SJCRH30 (cell line): ENCODE results near the gene OR10AG1. TPM values are rescaled to one million over a fixed set of nuclear protein-coding genes. Genes with fewer than 3 reads are reported as not detected.

Experiments used
- DNase-seq, 2 experiments: peaks; one replicate each; pipeline ENCODE4 v3.0.0-alpha.2; 2015 to 2020
- H3K27ac ChIP-seq: fragments of 250-450 bp; sonication (Bioruptor Pico); 2 replicates; pipeline ENCODE4 v1.5.1; 2020; ENCODE audit warnings: mild to moderate bottlenecking, moderate library complexity
- H3K27me3 ChIP-seq: fragments of 250-450 bp; sonication (Bioruptor Pico); 2 replicates; pipeline ENCODE4 v1.5.1; 2020; ENCODE audit warnings: mild to moderate bottlenecking, moderate library complexity
- H3K36me3 ChIP-seq: fragments of 250-450 bp; sonication (Bioruptor Pico); 2 replicates; pipeline ENCODE4 v1.5.1; 2020; ENCODE audit warnings: mild to moderate bottlenecking, moderate library complexity
- H3K4me1 ChIP-seq: fragments of 250-450 bp; sonication (Bioruptor Pico); 2 replicates; pipeline ENCODE4 v1.5.1; 2020; ENCODE audit warnings: mild to moderate bottlenecking, moderate library complexity
- H3K4me3 ChIP-seq: fragments of 250-450 bp; sonication (Bioruptor Pico); 2 replicates; pipeline ENCODE4 v1.5.1; 2020; ENCODE audit warnings: mild to moderate bottlenecking, moderate library complexity
- H3K9me3 ChIP-seq: fragments of 250-450 bp; sonication (Bioruptor Pico); replicated peaks from 2 replicates; pipeline ENCODE4 v1.5.1; 2020; ENCODE audit warnings: mild to moderate bottlenecking, moderate library complexity
- total RNA-seq: library from RNA; depleted of rRNA; stranded (reverse); fragments of >200 nt; shearing (Covaris generic); gene quantifications from 2 replicates; pipeline ENCODE4 v1.2.3, GENCODE V29; 2014; rRNA removed

Gene OR10AG1
- total RNA-seq: not detected in 2 replicates

- no peak for DNase-seq
- Histone ChIP-seq H3K9me3 (no peaks in the 10 kb centered on the region), H3K27ac (no peak within 1 kb of the TSS), H3K4me3 (no peak within 1 kb of the TSS), H3K36me3 (no peaks in the 10 kb centered on the region), H3K27me3 (0 out of 2 replicates have a peak, but pooled peaks cover 3% of the 10 kb centered on the region), H3K4me1 (no peaks in the 10 kb centered on the region)
These were observed at the start of gene OR10AG1 for GRCh38 chr11:55969845-55970244. Gene OR10AG1 (minus strand): TSS chr11:55969945. CDS start chr11:55969907, 38 bp downstream.

GRCh38 chr11:56013805-56014204 lies 44.1 kb upstream of the OR10AG1 start:
- Histone ChIP-seq H3K4me3 (no peak overlapping the region), H3K9me3 (no peaks in the 10 kb centered on the region), H3K4me1 (no peaks in the 10 kb centered on the region), H3K27me3 (no peaks in the 10 kb centered on the region), H3K27ac (no peak overlapping the region), H3K36me3 (no peaks in the 10 kb centered on the region)
- no peak for DNase-seq

GRCh38 chr11:56010716-56011115 lies 41.0 kb upstream of the OR10AG1 start:
- no peak overlapping the region for H3K27ac ChIP-seq
- H3K4me3 ChIP-seq: no peak overlapping the region
- H3K36me3 ChIP-seq: no peaks in the 10 kb centered on the region
- no peaks in the 10 kb centered on the region for H3K9me3 ChIP-seq
- no peak for DNase-seq
- H3K4me1 ChIP-seq: no peaks in the 10 kb centered on the region
- no peaks in the 10 kb centered on the region for H3K27me3 ChIP-seq

GRCh38 chr11:55994525-55994924 lies 24.8 kb upstream of the OR10AG1 start, which contains the start of gene OR5F1:
Gene OR5F1 (minus strand): TSS chr11:55994625. CDS start chr11:55994625, 0 bp downstream.
- H3K4me3 ChIP-seq: no peak within 1 kb of the TSS
- H3K27me3 ChIP-seq: no peaks in the 10 kb centered on the region
- no peaks in the 10 kb centered on the region for H3K36me3 ChIP-seq
- H3K4me1 ChIP-seq: no peaks in the 10 kb centered on the region
- no peak within 1 kb of the TSS for H3K27ac ChIP-seq
- no peaks in the 10 kb centered on the region for H3K9me3 ChIP-seq
- DNase-seq: no peak

GRCh38 chr11:55970935-55971334 lies 1.2 kb upstream of the OR10AG1 start:
- DNase-seq: no peak
- H3K9me3 ChIP-seq: no peaks in the 10 kb centered on the region
- no peak overlapping the region for H3K27ac ChIP-seq
- no peaks in the 10 kb centered on the region for H3K4me1 ChIP-seq
- H3K4me3 ChIP-seq: no peak overlapping the region
- H3K36me3 ChIP-seq: no peaks in the 10 kb centered on the region
- H3K27me3 ChIP-seq: 0 out of 2 replicates have a peak, but pooled peaks cover 3% of the 10 kb centered on the region

GRCh38 chr11:55967914-55968313 lies 1.8 kb downstream of the OR10AG1 start:
- no peak for DNase-seq
- Histone ChIP-seq H3K36me3 (no peaks in the 10 kb centered on the region), H3K4me3 (no peak overlapping the region), H3K9me3 (no peaks in the 10 kb centered on the region), H3K27me3 (0 out of 2 replicates have a peak, but pooled peaks cover 3% of the 10 kb centered on the region), H3K27ac (no peak overlapping the region), H3K4me1 (no peaks in the 10 kb centered on the region)

GRCh38 chr11:55966391-55966790 lies 3.4 kb downstream of the OR10AG1 start:
- no peaks in the 10 kb centered on the region for H3K36me3 ChIP-seq
- no peak for DNase-seq

GRCh38 chr11:55956521-55956920 lies 13.2 kb downstream of the OR10AG1 start:
- Histone ChIP-seq H3K27me3 (no peaks in the 10 kb centered on the region), H3K4me1 (no peaks in the 10 kb centered on the region), H3K27ac (no peak overlapping the region), H3K36me3 (no peaks in the 10 kb centered on the region), H3K4me3 (no peak overlapping the region), H3K9me3 (no peaks in the 10 kb centered on the region)
- DNase-seq: no peak

More at GRCh38 chr11:55966391-55966790, 3.4 kb downstream of the OR10AG1 start:
- H3K4me3 ChIP-seq: no peak overlapping the region
- 0 out of 2 replicates have a peak, but pooled peaks cover 3% of the 10 kb centered on the region for H3K27me3 ChIP-seq
- no peak overlapping the region for H3K27ac ChIP-seq
- H3K4me1 ChIP-seq: no peaks in the 10 kb centered on the region
- no peaks in the 10 kb centered on the region for H3K9me3 ChIP-seq

- DNase-seq: no peak
- H3K9me3 ChIP-seq: no peaks in the 10 kb centered on the region
- H3K4me3 ChIP-seq: no peak overlapping the region
- no peaks in the 10 kb centered on the region for H3K36me3 ChIP-seq
- no peaks in the 10 kb centered on the region for H3K27me3 ChIP-seq
- no peak overlapping the region for H3K27ac ChIP-seq
- H3K4me1 ChIP-seq: no peaks in the 10 kb centered on the region
These were observed 20.4 kb downstream of the OR10AG1 start for GRCh38 chr11:55949330-55949729.

- DNase-seq: peak in 1 of 2 experiments; percentile 70
- no peaks in the 10 kb centered on the region for H3K4me1 ChIP-seq
- H3K36me3 ChIP-seq: no peaks in the 10 kb centered on the region
- no peaks in the 10 kb centered on the region for H3K9me3 ChIP-seq
- no peak overlapping the region for H3K4me3 ChIP-seq
- peaks cover 12% of the 10 kb centered on the region for H3K27me3 ChIP-seq
- no peak overlapping the region for H3K27ac ChIP-seq
These were observed 26.9 kb downstream of the OR10AG1 start for GRCh38 chr11:55942785-55943392.

- Histone ChIP-seq H3K36me3 (no peaks in the 10 kb centered on the region), H3K27ac (no peak within 1 kb of the TSS), H3K4me1 (no peaks in the 10 kb centered on the region), H3K4me3 (no peak within 1 kb of the TSS), H3K9me3 (no peaks in the 10 kb centered on the region), H3K27me3 (peaks cover 4% of the 10 kb centered on the region)
- no peak for DNase-seq
These were observed 33.4 kb downstream of the OR10AG1 start, which contains the start of gene OR5I1 for GRCh38 chr11:55936300-55936699. Gene OR5I1 (minus strand): TSS chr11:55936400. CDS start chr11:55936400, 0 bp downstream.

GRCh38 chr11:55920537-55920936 lies 49.2 kb downstream of the OR10AG1 start:
- H3K27ac ChIP-seq: no peak overlapping the region
- no peak for DNase-seq
- no peaks in the 10 kb centered on the region for H3K4me1 ChIP-seq
- no peaks in the 10 kb centered on the region for H3K9me3 ChIP-seq
- H3K27me3 ChIP-seq: no peaks in the 10 kb centered on the region
- H3K36me3 ChIP-seq: no peaks in the 10 kb centered on the region
- H3K4me3 ChIP-seq: no peak overlapping the region

Other genes with a start within 250 kb of the OR10AG1 start
- not detected in 2 replicates for gene OR5D13, start 196.5 kb downstream of the OR10AG1 start, total RNA-seq
- not detected in 2 replicates for gene OR5D14, start 174.4 kb downstream of the OR10AG1 start, total RNA-seq
- not detected in 2 replicates for gene OR5L1, start 158.6 kb downstream of the OR10AG1 start, total RNA-seq
- not detected in 2 replicates for gene OR5D18, start 150.3 kb downstream of the OR10AG1 start, total RNA-seq
- gene OR5L2, start 142.7 kb downstream of the OR10AG1 start, total RNA-seq: not detected in 2 replicates
- not detected in 2 replicates for gene OR5D16, start 131.2 kb downstream of the OR10AG1 start, total RNA-seq
- not detected in 2 replicates for gene TRIM51, start 86.6 kb downstream of the OR10AG1 start, total RNA-seq
- not detected in 2 replicates for gene OR5W2, start 55.4 kb downstream of the OR10AG1 start, total RNA-seq
- gene OR5I1, start 33.5 kb downstream of the OR10AG1 start, total RNA-seq: not detected in 2 replicates
- not detected in 2 replicates for gene OR5F1, start 24.7 kb upstream of the OR10AG1 start, total RNA-seq
- gene OR5AS1, start 57.7 kb upstream of the OR10AG1 start, total RNA-seq: not detected in 2 replicates
- not detected in 2 replicates for gene OR8I2, start 123.4 kb upstream of the OR10AG1 start, total RNA-seq
- not detected in 2 replicates for gene OR8H2, start 133.7 kb upstream of the OR10AG1 start, total RNA-seq
- gene OR8H3, start 152.4 kb upstream of the OR10AG1 start, total RNA-seq: not detected in 2 replicates
- not detected in 2 replicates for gene OR8J3, start 170.3 kb upstream of the OR10AG1 start, total RNA-seq
- not detected in 2 replicates for gene OR8K5, start 190.4 kb upstream of the OR10AG1 start, total RNA-seq
- gene OR5J2, start 206.7 kb upstream of the OR10AG1 start, total RNA-seq: not detected in 2 replicates